ENCODE data around the gene BNIP3. TPM values are rescaled to one million over a fixed set of nuclear protein-coding genes. Genes with fewer than 3 reads are reported as not detected.

BNIP3 gene
- total RNA-seq, 1 donor from 2014 or later = 48.9 TPM

- no peak for DNase-seq (ENCODE audit: low spot score)
- intact Hi-C loops (cut with micrococcal nuclease) = loop anchor here (1.0 to 10.0 kb wide), 3 partner anchors 9 to 466 kb away; partner anchors contain the start of gene STK32C
- peaks cover 43% of the 10 kb centered on the region for H3K4me1 Mint-ChIP-seq (ENCODE audit: low read depth)
- peak overlapping the region; percentile 36 for H3K27ac Mint-ChIP-seq
- H3K27me3 Mint-ChIP-seq (ENCODE audit: insufficient read depth) = peaks cover 25% of the 10 kb centered on the region
- peak overlapping the region; percentile 88 for H3K4me3 Mint-ChIP-seq
- no peaks in the 10 kb centered on the region for H3K9me3 Mint-ChIP-seq
- peaks cover 9% of the 10 kb centered on the region for H3K36me3 Mint-ChIP-seq (ENCODE audit: low read depth)
Observed at GRCh38 chr10:131980761-131981428, 828 bp downstream of the BNIP3 start.

DNA sequence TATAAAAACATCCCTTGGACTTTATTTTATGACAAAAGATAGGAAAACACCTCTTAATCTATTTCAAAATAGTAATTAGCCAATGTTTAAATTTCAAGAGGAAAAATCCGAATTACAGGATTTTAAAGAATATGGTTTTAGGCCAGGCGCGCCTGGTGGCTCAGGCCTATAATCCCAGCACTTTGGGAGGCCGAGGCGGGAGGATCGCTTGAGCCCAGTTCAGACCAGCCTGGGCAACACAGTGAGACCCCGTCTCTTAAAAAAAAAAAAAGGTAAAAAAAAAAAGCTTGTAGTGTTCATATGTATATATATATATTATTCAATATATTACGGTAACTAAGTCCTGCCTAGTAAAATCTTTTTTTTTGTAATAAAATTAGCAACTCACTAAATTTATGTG is 1.4 kb downstream of the BNIP3 start:
- intact Hi-C loops (cut with micrococcal nuclease) = loop anchor here (5.0 to 10.0 kb wide), 2 partner anchors 324 to 467 kb away; partner anchors contain the start of gene STK32C
- Mint-ChIP-seq H3K4me1 (ENCODE audit: low read depth) (peaks cover 49% of the 10 kb centered on the region), H3K27ac (peak overlapping the region; percentile 50), H3K9me3 (no peaks in the 10 kb centered on the region), H3K4me3 (peak overlapping the region; percentile 88), H3K36me3 (ENCODE audit: low read depth) (peaks cover 10% of the 10 kb centered on the region), H3K27me3 (ENCODE audit: insufficient read depth) (peaks cover 22% of the 10 kb centered on the region)
- DNase-seq (ENCODE audit: low spot score) = no peak

DNA sequence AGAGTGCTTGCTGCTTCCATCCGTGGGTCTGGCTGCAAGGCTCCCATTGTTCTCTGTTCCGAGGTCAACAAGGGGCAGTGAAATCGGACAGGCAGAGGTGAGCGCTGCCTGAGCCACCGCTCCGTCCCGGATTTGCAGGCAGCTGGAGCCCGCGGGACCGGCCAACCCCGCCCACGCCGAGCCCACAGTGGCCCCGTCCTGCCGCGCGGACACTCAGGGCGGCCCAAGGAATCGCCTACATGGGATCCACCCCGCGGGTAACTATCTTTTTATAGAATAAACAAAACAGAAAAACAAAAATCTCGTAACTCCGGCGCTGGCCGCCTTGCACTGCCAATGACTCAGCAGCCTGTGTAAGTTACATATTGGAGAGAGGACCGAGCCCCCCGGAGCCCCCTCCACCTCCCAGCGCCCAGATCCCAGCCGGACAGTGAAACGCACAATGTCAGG is 1.9 kb downstream of the BNIP3 start:
- no peak for DNase-seq (ENCODE audit: low spot score)
- H3K9me3 Mint-ChIP-seq = no peaks in the 10 kb centered on the region
- H3K4me1 Mint-ChIP-seq (ENCODE audit: low read depth) = peaks cover 54% of the 10 kb centered on the region
- H3K4me3 Mint-ChIP-seq = peak overlapping the region; percentile 88
- H3K27ac Mint-ChIP-seq = peak overlapping the region; percentile 50
- H3K36me3 Mint-ChIP-seq (ENCODE audit: low read depth) = peaks cover 10% of the 10 kb centered on the region
- intact Hi-C loops (cut with micrococcal nuclease) = loop anchor here (5.0 to 10.0 kb wide), 2 partner anchors 325 to 467 kb away; partner anchors contain the start of gene STK32C
- peaks cover 17% of the 10 kb centered on the region for H3K27me3 Mint-ChIP-seq (ENCODE audit: insufficient read depth)

DNA sequence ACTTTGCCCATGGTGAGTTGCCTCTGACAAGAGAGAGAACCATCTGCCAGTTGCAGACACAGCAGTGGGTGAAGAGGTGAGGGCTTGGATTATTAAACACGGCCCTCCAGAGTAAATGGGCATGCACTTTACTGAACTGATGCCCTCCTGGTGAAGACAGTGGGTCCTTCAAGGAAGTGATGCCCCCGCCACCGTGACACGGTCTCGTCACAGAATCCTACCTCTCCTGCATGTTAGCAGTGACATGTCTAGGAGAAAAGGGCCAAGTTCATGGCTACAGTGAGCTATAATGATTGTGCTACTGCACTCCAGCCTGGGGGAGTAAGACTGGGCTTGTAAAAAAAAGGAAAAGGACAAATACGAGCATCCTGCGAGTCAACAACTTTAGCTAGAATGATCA is 2.4 kb downstream of the BNIP3 start:
- Mint-ChIP-seq H3K27me3 (ENCODE audit: insufficient read depth) (peaks cover 13% of the 10 kb centered on the region), H3K9me3 (no peaks in the 10 kb centered on the region), H3K27ac (peak overlapping the region; percentile 5), H3K4me3 (peak overlapping the region; percentile 88), H3K36me3 (ENCODE audit: low read depth) (peaks cover 10% of the 10 kb centered on the region), H3K4me1 (ENCODE audit: low read depth) (peaks cover 59% of the 10 kb centered on the region)
- DNase-seq (ENCODE audit: low spot score) = no peak
- intact Hi-C loops (cut with micrococcal nuclease) = no loop called here

DNA sequence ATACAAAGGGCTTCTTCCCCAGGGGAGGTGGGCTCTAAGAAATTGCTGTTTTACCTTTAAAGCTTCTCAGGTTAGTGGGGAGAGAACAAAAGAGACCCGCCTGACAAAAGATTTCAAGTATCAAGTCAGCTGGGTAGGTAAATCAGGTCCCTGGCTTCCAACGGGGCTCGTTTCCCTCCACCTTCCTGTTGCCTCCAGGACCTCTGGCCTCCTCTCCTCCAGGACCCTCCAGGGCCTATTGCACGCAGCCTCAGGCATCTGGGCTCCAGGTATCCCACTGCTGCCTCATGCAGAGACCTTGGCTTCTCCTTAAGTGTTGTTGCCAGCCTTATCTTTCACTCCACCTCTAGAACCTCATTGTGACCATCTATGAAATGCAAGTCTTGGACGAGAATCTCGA is 2.9 kb downstream of the BNIP3 start:
- no peak for DNase-seq (ENCODE audit: low spot score)
- intact Hi-C loops (cut with micrococcal nuclease) = no loop called here
- peaks cover 64% of the 10 kb centered on the region for H3K4me1 Mint-ChIP-seq (ENCODE audit: low read depth)
- peak overlapping the region; percentile 88 for H3K4me3 Mint-ChIP-seq
- H3K36me3 Mint-ChIP-seq (ENCODE audit: low read depth) = peaks cover 11% of the 10 kb centered on the region
- no peak overlapping the region for H3K27ac Mint-ChIP-seq
- H3K9me3 Mint-ChIP-seq = no peaks in the 10 kb centered on the region
- H3K27me3 Mint-ChIP-seq (ENCODE audit: insufficient read depth) = peaks cover 8% of the 10 kb centered on the region

GRCh38 chr10:131978366-131978765 is 3.4 kb downstream of the BNIP3 start:
- intact Hi-C loops (cut with micrococcal nuclease) = no loop called here
- peaks cover 11% of the 10 kb centered on the region for H3K36me3 Mint-ChIP-seq (ENCODE audit: low read depth)
- H3K4me3 Mint-ChIP-seq = peak overlapping the region; percentile 35
- H3K27me3 Mint-ChIP-seq (ENCODE audit: insufficient read depth) = peaks cover 6% of the 10 kb centered on the region
- H3K27ac Mint-ChIP-seq = no peak overlapping the region
- no peak for DNase-seq (ENCODE audit: low spot score)
- H3K9me3 Mint-ChIP-seq = no peaks in the 10 kb centered on the region
- peaks cover 68% of the 10 kb centered on the region for H3K4me1 Mint-ChIP-seq (ENCODE audit: low read depth)

DNA sequence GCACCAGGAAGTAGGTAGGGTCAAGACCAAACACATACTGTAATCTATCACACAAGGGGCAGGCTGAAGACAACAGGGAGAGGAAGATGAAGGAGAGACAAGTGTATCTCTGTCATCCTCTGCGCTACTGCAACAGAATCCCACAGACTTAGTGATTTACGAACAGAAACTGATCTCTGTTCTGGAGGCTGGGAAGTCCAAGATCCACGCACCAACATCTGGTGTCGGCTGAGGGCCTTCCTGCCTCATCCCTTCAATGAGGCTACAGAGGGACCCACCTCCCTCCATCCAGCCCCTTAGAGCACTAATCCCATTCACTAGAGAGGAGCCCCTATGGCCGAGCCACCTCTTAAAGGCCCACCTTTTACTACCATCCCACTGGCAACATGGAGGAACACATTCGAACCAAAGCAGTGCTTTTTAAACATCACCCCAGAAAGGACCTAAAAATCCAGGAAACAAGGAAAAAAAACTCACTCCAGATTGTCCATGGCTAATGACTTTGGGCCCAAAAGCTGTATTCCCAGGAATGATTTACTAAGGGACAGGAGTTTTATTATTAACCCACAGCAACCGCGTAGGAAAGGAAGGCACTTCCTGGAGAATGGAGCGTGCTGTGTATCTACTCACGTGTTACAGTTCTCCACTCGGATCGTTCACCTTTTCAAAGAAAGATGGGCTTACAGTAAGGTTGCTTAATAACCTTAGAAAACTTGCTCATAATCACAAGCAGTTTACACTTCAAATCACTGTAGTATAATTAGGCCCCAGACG is 4.2 kb downstream of the BNIP3 start:
- intact Hi-C loops (cut with micrococcal nuclease) = no loop called here
- Mint-ChIP-seq H3K36me3 (ENCODE audit: low read depth) (peaks cover 17% of the 10 kb centered on the region), H3K9me3 (no peaks in the 10 kb centered on the region), H3K4me3 (peak overlapping the region; percentile 35), H3K4me1 (ENCODE audit: low read depth) (peaks cover 77% of the 10 kb centered on the region), H3K27me3 (ENCODE audit: insufficient read depth) (no peaks in the 10 kb centered on the region), H3K27ac (no peak overlapping the region)
- no peak for DNase-seq (ENCODE audit: low spot score)

GRCh38 chr10:131975796-131976195 is 5.9 kb downstream of the BNIP3 start:
- intact Hi-C loops (cut with micrococcal nuclease) = no loop called here
- H3K9me3 Mint-ChIP-seq = no peaks in the 10 kb centered on the region
- peaks cover 30% of the 10 kb centered on the region for H3K36me3 Mint-ChIP-seq (ENCODE audit: low read depth)
- peaks cover 89% of the 10 kb centered on the region for H3K4me1 Mint-ChIP-seq (ENCODE audit: low read depth)
- DNase-seq (ENCODE audit: low spot score) = no peak
- H3K27ac Mint-ChIP-seq = peak overlapping the region; percentile 20
- H3K4me3 Mint-ChIP-seq = no peak overlapping the region
- no peaks in the 10 kb centered on the region for H3K27me3 Mint-ChIP-seq (ENCODE audit: insufficient read depth)

DNA sequence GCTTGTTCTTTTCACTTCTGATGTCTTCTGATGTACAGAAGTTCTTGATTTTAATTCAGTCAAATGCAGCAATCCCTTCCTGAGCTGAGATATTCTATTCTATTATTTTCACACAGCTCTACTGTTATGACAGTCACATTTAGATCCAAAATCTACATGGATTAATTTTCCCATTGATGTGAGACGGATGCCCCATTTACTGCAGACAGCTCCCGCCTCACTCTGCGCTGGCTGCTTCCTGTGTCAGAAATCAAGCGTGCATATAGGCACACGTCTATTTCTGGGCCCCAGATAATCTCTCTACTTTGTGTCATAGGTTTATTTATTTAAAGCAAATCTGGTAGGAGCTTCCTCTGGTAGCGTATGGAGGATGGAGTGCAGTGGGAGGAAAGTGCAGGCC is 6.7 kb downstream of the BNIP3 start:
- peaks cover 38% of the 10 kb centered on the region for H3K36me3 Mint-ChIP-seq (ENCODE audit: low read depth)
- H3K27me3 Mint-ChIP-seq (ENCODE audit: insufficient read depth) = no peaks in the 10 kb centered on the region
- peak overlapping the region; percentile 32 for H3K4me3 Mint-ChIP-seq
- H3K9me3 Mint-ChIP-seq = no peaks in the 10 kb centered on the region
- peak overlapping the region; percentile 31 for H3K27ac Mint-ChIP-seq
- H3K4me1 Mint-ChIP-seq (ENCODE audit: low read depth) = peaks cover 95% of the 10 kb centered on the region
- intact Hi-C loops (cut with micrococcal nuclease) = no loop called here
- no peak for DNase-seq (ENCODE audit: low spot score)

DNA sequence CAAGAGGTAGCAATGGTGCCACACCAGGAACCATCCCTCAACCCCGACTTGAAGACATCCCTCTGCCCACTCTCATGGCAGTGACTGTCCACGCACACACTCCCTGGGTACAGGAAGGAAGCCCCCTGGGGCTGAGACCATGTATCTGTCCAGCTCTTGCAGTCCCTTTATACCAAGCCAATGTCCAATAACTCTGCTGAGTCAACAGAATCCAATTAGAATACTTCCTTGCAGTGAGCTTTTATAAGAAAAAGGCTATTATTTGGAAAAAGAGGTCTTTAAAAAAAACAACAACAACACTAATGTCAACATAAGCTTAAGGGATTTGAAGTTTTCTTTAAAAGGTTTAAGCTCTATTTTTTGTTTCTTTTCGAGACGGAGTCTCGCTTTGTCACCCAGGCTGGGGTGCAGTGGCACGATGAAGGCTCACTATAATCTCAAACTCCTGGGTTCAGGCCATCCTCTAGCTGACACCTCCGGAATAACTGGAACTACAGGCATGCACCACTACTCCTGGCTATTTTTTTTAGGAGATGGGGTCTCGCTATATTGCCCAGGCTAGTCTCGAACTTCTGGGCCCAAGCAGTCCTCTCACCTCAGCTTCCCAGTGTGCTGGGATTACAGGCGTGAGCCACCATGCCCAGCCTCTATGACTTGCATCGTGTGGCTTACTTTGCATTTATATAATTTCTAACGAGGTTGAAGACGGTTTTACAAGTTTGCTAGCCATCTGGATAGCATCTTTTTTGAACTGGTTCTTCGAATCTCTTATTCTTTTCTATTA is 7.5 kb downstream of the BNIP3 start:
- Mint-ChIP-seq H3K36me3 (ENCODE audit: low read depth) (peaks cover 40% of the 10 kb centered on the region), H3K4me3 (no peak overlapping the region), H3K4me1 (ENCODE audit: low read depth) (peaks cover 90% of the 10 kb centered on the region), H3K9me3 (no peaks in the 10 kb centered on the region), H3K27ac (peak overlapping the region; percentile 9), H3K27me3 (ENCODE audit: insufficient read depth) (no peaks in the 10 kb centered on the region)
- intact Hi-C loops (cut with micrococcal nuclease) = no loop called here
- DNase-seq (ENCODE audit: low spot score) = no peak

- Mint-ChIP-seq H3K4me1 (ENCODE audit: low read depth) (peaks cover 81% of the 10 kb centered on the region), H3K27me3 (ENCODE audit: insufficient read depth) (no peaks in the 10 kb centered on the region), H3K36me3 (ENCODE audit: low read depth) (peaks cover 48% of the 10 kb centered on the region), H3K27ac (peak overlapping the region; percentile 87), H3K9me3 (no peaks in the 10 kb centered on the region), H3K4me3 (peak overlapping the region; percentile 71)
- intact Hi-C loops (cut with micrococcal nuclease) = loop anchor here (2.0 kb wide), 1 partner anchor 73 kb away; the partner anchor contains the start of gene PPP2R2D
- DNase-seq (ENCODE audit: low spot score) = no peak
Observed at GRCh38 chr10:131973160-131973951, 8.4 kb downstream of the BNIP3 start.

Data from activated T-helper 1 cell treated with anti-CD3 and anti-CD28 coated beads, Interleukin-12 subunit alpha, Interleukin-12 subunit beta, Interleukin-2, Interleukin-4 antibody, amounts not matched to agents 30 ng/mL and 10 ng/mL and 1 ng/mL, durations not matched to agents 14 hours and 24 hours and 36 hours (primary cell).